OCI-LY7 (cell line): ENCODE measurements around the gene BAIAP2. TPM values are rescaled to one million over a fixed set of nuclear protein-coding genes. Genes with fewer than 3 reads are reported as not detected.

Experiments used
- BruUV-seq: library from RNA; stranded (reverse); fragments of 400-500 nt; replicated peaks from 2 replicates; lab custom pipeline; 2021; lab: Mats Ljungman, UMichigan
- CTCF ChIA-PET: fragments of 300-600 bp; sonication (Branson Sonifier 250); formaldehyde crosslinking; loops from one replicate; lab custom pipeline; 2022; ENCODE audit warnings: antibody characterized with exemption; ENCODE audit not compliant: unreplicated experiment; lab: Charles Lee
- POLR2A ChIA-PET: fragments of 300-600 bp; sonication (Branson Sonifier 250); formaldehyde crosslinking; loops from one replicate; lab custom pipeline; 2022; ENCODE audit warnings: antibody characterized with exemption; lab: Charles Lee
- DNase-seq: peaks from one replicate; pipeline ENCODE4 v3.0.0-alpha.2; 2015; ENCODE audit warnings: low spot score
- H2AFZ ChIP-seq: fragments of 200-600 bp; sonication (generic), shearing (Covaris generic); 2 replicates; pipeline ENCODE4 v1.6.1; 2014; ENCODE audit warnings: mild to moderate bottlenecking, antibody characterized with exemption, low read length, moderate library complexity
- H3K27ac ChIP-seq: fragments of 200-600 bp; sonication (generic); 2 replicates; pipeline ENCODE4 v1.5.1; 2014; ENCODE audit warnings: mixed run types, low read depth, mild to moderate bottlenecking, moderate library complexity, low read length, inconsistent platforms; ENCODE audit not compliant: poor library complexity, severe bottlenecking
- H3K36me3 ChIP-seq: fragments of 200-600 bp; sonication (generic); 2 replicates; pipeline ENCODE4 v1.6.1; 2014; ENCODE audit warnings: mild to moderate bottlenecking, antibody characterized with exemption, low read length, moderate library complexity, mixed read lengths; ENCODE audit not compliant: insufficient read depth
- H3K4me1 ChIP-seq: fragments of 200-600 bp; sonication (generic); 2 replicates; pipeline ENCODE4 v1.5.1; 2014; ENCODE audit warnings: mild to moderate bottlenecking, low read length; ENCODE audit not compliant: insufficient read depth, poor library complexity, severe bottlenecking
- H3K4me2 ChIP-seq: fragments of 200-600 bp; sonication (generic); 2 replicates; pipeline ENCODE4 v1.6.1; 2014; ENCODE audit warnings: mild to moderate bottlenecking, low read length
- H3K4me3 ChIP-seq: fragments of 200-600 bp; sonication (generic); 2 replicates; pipeline ENCODE4 v1.5.1; 2014; ENCODE audit warnings: mild to moderate bottlenecking, low read depth, low read length; ENCODE audit not compliant: poor library complexity, severe bottlenecking
- H3K79me2 ChIP-seq: fragments of 200-600 bp; sonication (generic); 2 replicates; pipeline ENCODE4 v1.6.1; 2016; ENCODE audit warnings: low read depth, mild to moderate bottlenecking, low read length, moderate library complexity, mixed read lengths; ENCODE audit not compliant: insufficient read depth
- H3K9me2 ChIP-seq: fragments of 200-600 bp; sonication (generic); 2 replicates; pipeline ENCODE4 v1.6.1; 2016; ENCODE audit warnings: mild to moderate bottlenecking, low read length, mixed read lengths; ENCODE audit not compliant: insufficient read depth
- H3K9me3 ChIP-seq: fragments of 200-600 bp; sonication (generic); 2 replicates; pipeline ENCODE4 v1.6.1; 2014; ENCODE audit warnings: mild to moderate bottlenecking, mixed run types, low read length, mixed read lengths
- H4K20me1 ChIP-seq: fragments of 200-600 bp; sonication (generic); 2 replicates; pipeline ENCODE4 v1.6.1; 2014; ENCODE audit warnings: mild to moderate bottlenecking, antibody characterized with exemption, low read length, moderate library complexity, mixed read lengths; ENCODE audit not compliant: insufficient read depth
- CTCF ChIP-seq: fragments of 200-600 bp; sonication (generic); conservative IDR thresholded peaks from 2 replicates; pipeline ENCODE4 v1.5.1; 2014; ENCODE audit warnings: mild to moderate bottlenecking, antibody characterized with exemption, low read length, moderate library complexity, mixed read lengths
- EZH2phosphoT487 ChIP-seq: fragments of 200-600 bp; sonication (generic); IDR thresholded peaks from 2 replicates; pipeline ENCODE4 v1.6.1; 2018; ENCODE audit warnings: low read depth, borderline replicate concordance, mild to moderate bottlenecking, mixed run types, antibody characterized with exemption, low read length, moderate library complexity, mixed read lengths
- intact Hi-C: fragments of 100-400 bp; cut with micrococcal nuclease; formaldehyde crosslinking; loops from one replicate; pipeline ENCODE4 v1.10.0; 2022; ENCODE audit not compliant: unreplicated experiment
- total RNA-seq, 2 experiments: library from RNA; depleted of rRNA in 1 of 2; stranded (reverse); fragments of >200 nt in 1 of 2; shearing (Covaris generic) in 1 of 2; gene quantifications; 2 replicates each; pipeline ENCODE4 v1.2.3, GENCODE V29; 2014 to 2022

BAIAP2 gene
- total RNA-seq, 2 experiments from 2014 or later: 2.1 to 2.3 TPM

GRCh38 chr17:80986816-80987475 lies 48.0 kb upstream of the BAIAP2 start:
- no peak for DNase-seq
- Histone ChIP-seq H3K36me3 (no peaks in the 10 kb centered on the region), H2AFZ (no peak overlapping the region), H3K4me2 (no peak overlapping the region), H3K9me3 (no peaks in the 10 kb centered on the region), H3K4me3 (no peak overlapping the region), H4K20me1 (no peaks in the 10 kb centered on the region), H3K27ac (no peak overlapping the region), H3K4me1 (no peaks in the 10 kb centered on the region), H3K79me2 (no peaks in the 10 kb centered on the region), H3K9me2 (no peaks in the 10 kb centered on the region)
- POLR2A ChIA-PET: interaction anchor here (0.7 kb wide), 2 partner anchors 467 to 504 kb away, joined by 3 to 4 read pairs; no protein-coding TSS in a partner anchor
- intact Hi-C loops: no loop called here
- CTCF ChIA-PET: no interaction called here
- no TSS peak for BruUV-seq
- TF ChIP-seq CTCF (no peak), EZH2phosphoT487 (no peak)

- no TSS peak for BruUV-seq
- CTCF ChIA-PET: no interaction called here
- intact Hi-C loops: no loop called here
- Histone ChIP-seq H2AFZ (no peak overlapping the region), H3K4me2 (no peak overlapping the region), H3K79me2 (no peaks in the 10 kb centered on the region), H4K20me1 (no peaks in the 10 kb centered on the region), H3K27ac (no peak overlapping the region), H3K4me1 (no peaks in the 10 kb centered on the region), H3K36me3 (no peaks in the 10 kb centered on the region), H3K4me3 (no peak overlapping the region), H3K9me3 (no peaks in the 10 kb centered on the region), H3K9me2 (no peaks in the 10 kb centered on the region)
- POLR2A ChIA-PET: no interaction called here
- no peak for TF ChIP-seq EZH2phosphoT487
- TF ChIP-seq CTCF: no peak
- no peak for DNase-seq
These were observed 47.0 kb upstream of the BAIAP2 start for GRCh38 chr17:80987941-80988461.

- Histone ChIP-seq H2AFZ (no peak overlapping the region), H3K9me2 (no peaks in the 10 kb centered on the region), H4K20me1 (no peaks in the 10 kb centered on the region), H3K79me2 (no peaks in the 10 kb centered on the region), H3K4me3 (no peak overlapping the region), H3K36me3 (no peaks in the 10 kb centered on the region), H3K4me1 (no peaks in the 10 kb centered on the region), H3K9me3 (no peaks in the 10 kb centered on the region), H3K4me2 (no peak overlapping the region), H3K27ac (no peak overlapping the region)
- no TSS peak for BruUV-seq
- DNase-seq: no peak
- TF ChIP-seq EZH2phosphoT487 (no peak), CTCF (no peak)
- ChIA-PET CTCF (no interaction called here), POLR2A (no interaction called here)
- intact Hi-C loops: no loop called here
These were observed 45.4 kb upstream of the BAIAP2 start for GRCh38 chr17:80989586-80989913.
